Choroid plexus epithelial cell (primary cell): ENCODE measurements around the gene POU3F1.
A peak's percentile ranks its signal among the peaks of the same experiment; 100 is the strongest.

ENCODE experiments used
- DNase-seq: peaks from one replicate; pipeline ENCODE4 v3.0.0-alpha.2; 2010; ENCODE audit warnings: low read depth
- H3K4me3 ChIP-seq: 2 replicates; pipeline ENCODE4 v1.5.1; 2011; ENCODE audit warnings: low read depth, mild to moderate bottlenecking, control low read depth, low read length, moderate library complexity
- TF ChIP-seq, protein P1 (sequence below): conservative IDR thresholded peaks from 2 replicates; pipeline ENCODE4 v1.5.1; 2011; ENCODE audit warnings: low read depth, mild to moderate bottlenecking, control low read depth, inconsistent platforms, low read length, moderate library complexity

POU3F1 gene

DNA sequence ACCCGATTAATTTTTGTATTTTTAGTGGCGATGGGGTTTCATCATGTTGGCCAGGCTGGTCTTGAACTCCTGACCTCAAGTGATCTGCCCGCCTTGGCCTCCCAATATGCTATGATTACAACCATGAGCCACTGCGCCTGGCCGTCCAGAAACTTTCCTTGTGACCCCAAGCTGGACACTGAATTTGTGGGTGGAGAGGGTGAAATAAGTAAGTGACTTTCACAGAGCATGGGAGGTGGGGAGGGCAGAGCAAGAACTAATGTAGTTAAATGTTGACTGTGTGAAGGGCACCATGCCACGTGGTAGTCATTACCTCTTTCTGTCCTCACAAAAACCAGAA is 36.8 kb downstream of the POU3F1 start:
- no peak overlapping the region for H3K4me3 ChIP-seq

DNA sequence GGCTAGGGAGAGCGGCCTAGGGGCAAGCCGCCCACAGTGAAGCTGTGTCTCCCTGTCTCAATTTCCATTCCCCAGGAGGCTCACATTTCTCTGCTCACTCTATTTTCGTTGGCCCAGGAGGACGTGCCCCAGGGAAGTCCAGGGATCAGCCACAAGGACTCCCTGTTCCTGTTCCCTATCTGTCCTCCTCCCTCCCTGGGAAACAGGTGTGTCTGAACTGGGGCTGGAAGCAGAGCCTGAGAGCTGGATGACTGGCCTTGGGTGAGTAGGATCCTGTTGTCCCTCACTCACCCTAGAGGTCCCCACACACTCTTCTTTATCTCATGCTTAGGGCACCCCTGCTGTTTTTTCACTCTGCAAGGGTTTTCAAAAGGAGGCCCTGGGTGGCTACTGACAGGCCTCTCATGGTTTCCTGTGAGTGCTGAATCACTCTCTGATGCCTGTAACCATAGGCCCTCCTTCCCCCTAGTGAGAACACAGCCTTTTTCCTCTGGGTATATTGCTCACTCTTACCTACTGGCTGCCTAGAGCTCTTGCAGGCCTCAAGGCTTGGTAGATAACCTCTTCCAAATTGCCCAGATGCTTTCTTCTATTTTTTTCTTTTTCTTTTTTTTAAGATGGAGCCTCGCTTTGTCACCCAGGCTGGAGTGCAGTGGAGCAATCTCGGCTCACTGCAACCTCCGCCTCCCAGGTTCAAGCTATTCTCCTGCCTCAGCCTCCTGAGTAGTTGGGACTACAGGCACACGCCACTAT is 37.3 kb downstream of the POU3F1 start:
- no peak overlapping the region for H3K4me3 ChIP-seq
- peak; percentile 97 for DNase-seq
- TF ChIP-seq, protein P1, sequence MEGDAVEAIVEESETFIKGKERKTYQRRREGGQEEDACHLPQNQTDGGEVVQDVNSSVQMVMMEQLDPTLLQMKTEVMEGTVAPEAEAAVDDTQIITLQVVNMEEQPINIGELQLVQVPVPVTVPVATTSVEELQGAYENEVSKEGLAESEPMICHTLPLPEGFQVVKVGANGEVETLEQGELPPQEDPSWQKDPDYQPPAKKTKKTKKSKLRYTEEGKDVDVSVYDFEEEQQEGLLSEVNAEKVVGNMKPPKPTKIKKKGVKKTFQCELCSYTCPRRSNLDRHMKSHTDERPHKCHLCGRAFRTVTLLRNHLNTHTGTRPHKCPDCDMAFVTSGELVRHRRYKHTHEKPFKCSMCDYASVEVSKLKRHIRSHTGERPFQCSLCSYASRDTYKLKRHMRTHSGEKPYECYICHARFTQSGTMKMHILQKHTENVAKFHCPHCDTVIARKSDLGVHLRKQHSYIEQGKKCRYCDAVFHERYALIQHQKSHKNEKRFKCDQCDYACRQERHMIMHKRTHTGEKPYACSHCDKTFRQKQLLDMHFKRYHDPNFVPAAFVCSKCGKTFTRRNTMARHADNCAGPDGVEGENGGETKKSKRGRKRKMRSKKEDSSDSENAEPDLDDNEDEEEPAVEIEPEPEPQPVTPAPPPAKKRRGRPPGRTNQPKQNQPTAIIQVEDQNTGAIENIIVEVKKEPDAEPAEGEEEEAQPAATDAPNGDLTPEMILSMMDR, result peak; percentile 15

More for the DNA sequence above, 36.8 kb downstream of the POU3F1 start:
- no peak for DNase-seq
- TF ChIP-seq, protein P1, result no peak

DNA sequence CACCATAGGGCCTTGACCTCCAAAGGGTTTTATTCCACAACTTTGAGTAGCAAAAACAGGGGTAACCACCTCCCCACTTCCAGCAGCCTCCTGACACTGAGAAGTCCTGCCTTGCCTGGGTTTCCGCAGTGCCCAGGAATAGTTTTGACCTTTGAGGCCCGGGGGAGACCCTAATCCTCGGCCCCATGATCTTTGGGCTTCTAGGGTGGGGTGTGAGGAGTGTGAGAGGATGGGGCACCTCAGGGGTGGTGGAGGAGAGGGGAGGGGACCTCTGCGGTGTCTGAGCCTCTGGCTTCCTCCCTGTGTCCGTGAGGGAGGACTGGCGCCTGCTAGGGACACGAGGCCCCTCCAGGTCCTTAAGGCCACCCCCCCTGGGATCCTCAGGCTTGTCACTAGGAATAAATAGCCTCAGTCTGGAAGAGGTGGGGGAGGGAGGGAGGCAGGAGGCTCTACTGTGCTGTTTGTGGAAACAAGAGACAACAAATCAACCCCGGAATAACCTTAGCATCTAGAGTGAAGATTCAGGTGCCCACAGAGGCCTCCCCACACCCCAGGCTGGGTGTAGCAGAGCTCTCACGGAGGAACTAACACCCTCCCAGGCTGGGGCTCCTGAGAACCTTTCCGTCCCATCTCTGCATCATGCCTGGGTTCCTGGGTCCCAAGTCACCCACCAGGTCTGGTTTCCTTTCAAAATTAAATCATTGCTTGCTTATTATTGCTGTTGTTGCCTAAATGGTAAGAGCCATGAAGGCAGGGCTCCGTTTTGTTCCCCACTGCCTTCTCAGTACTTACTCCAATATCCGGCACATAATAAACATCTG is 40.4 kb downstream of the POU3F1 start:
- TF ChIP-seq, protein P1, result no peak
- DNase-seq, result no peak
- H3K4me3 ChIP-seq, result peak overlapping the region; percentile 79

DNA sequence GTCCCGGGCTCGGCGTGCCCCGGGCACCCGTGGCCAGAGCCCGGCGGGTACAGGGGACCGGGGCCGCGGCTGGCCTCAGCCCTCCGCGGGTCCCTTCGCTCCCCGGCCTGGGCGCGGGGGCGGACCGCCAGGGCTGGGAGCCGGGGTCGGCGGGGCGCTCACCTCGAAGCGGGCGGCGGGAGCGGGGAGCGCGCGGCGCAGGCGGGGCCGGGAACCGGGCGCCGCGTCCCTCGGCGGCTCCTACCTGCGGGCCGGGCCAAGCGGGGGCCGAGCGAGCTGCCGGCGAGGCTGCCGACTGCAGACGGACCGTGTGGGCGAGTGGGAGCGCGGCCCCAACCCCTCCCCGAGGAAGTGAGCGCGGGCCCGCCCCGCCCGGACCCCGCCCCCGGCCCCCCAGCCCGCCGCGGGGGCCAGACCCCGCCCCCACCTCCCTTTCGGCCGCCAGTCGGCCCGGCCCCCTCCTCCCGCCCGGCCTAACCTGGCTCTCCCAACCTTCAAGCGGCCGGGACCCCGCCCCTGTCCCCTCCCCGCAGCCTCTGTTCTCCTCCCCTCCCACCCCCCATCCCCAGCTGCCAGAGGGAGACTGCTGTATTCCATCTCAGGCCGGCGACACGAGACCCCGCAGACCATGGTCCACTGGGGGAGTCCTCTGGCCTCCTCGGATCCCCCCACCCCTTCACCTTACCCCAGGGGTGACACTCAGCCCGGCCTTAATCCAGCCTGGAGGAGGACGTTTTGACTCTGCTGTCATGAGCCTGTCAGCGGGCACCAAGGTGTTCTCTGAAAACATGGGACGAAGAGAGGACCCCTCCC is 41.2 kb downstream of the POU3F1 start, which contains the start of gene FHL3:
TSS of gene FHL3 (minus strand) at position 320 of the 813 bp plus-strand sequence. CDS start 6,102 bp downstream, outside the sequence.
- TF ChIP-seq, protein P1, result no peak
- peak; percentile 55 for DNase-seq
- peak within 1 kb of the TSS; percentile 79 for H3K4me3 ChIP-seq

DNA sequence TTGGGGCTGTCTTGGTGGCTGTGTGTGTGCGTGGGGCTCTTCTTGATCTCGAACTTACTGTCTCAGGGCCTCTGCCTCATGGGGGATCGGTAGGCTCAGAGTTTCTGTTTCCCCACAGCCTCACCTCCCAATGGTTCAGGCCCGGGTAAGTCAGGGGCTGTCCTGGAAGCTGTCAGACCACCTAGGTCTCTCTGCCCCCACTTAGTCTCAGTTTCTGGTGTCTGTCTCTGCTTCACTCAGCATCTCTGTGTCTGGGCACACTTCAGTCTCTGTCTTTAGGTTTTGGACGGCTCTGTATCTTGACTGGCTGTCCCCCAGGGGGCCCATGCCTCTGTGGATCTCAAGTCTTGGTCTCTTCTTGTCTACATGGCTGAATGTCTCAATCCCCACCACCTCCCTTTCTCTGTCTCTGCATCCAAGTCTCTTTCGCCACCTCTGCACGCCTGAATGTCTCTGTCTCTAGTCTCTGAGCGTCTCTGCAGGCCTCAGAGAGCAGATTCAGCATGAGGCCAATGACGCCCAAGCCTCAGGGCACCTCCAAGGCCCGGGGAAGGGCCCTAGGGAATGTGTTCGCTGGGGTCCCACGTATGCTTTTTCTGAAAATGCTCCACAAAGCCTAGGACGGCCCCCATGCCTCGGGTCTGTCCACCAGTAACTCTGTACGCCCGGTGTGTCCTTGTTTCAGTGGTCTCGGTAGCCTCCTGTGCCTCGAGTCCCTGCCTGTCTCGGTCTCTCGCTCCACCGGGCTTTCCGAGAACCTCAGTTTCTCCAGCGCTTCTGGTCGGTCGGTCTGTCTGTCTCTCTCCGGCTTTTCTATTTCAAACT is 42.1 kb downstream of the POU3F1 start:
- peak; percentile 28 for DNase-seq
- TF ChIP-seq, protein P1, result peak; percentile 26
- H3K4me3 ChIP-seq, result peak overlapping the region; percentile 79
